K562 (cell line): ENCODE results near the gene PAFAH2. TPM values are rescaled to one million over a fixed set of nuclear protein-coding genes. Genes with fewer than 3 reads are reported as not detected.
A peak's percentile ranks its signal among the peaks of the same experiment; 100 is the strongest.

Experiments
- BHLHE40 ChIP-seq: IDR thresholded peaks from 2 replicates; pipeline ENCODE4 v1.6.1; 2011; ENCODE audit warnings: low read length, improper control_type of control experiment
- CSDE1 ChIP-seq, 2 experiments: fragments of 450-650 bp; IDR thresholded peaks; 2 replicates each; pipeline ENCODE4 v1.6.1; 2016; ENCODE audit warnings: mild to moderate bottlenecking in 1 of 2
- EHMT2 ChIP-seq: fragments of 450-650 bp; IDR thresholded peaks from 2 replicates; pipeline ENCODE4 v1.6.1; 2018; ENCODE audit warnings: antibody characterized with exemption
- ESRRB ChIP-seq: fragments of 250-450 bp; sonication (Bioruptor Pico); IDR thresholded peaks from 2 replicates; pipeline ENCODE4 v1.5.0; 2020; ENCODE audit warnings: mild to moderate bottlenecking, moderate library complexity, borderline replicate concordance
- KDM1A ChIP-seq, 2 experiments: fragments of 450-650 bp; IDR thresholded peaks; 2 replicates each; pipeline ENCODE4 v1.6.1; 2016; ENCODE audit warnings: mild to moderate bottlenecking in 2 of 2
- NR2C1 ChIP-seq, 2 experiments: fragments of 450-650 bp; IDR thresholded peaks; 2 replicates each; pipeline ENCODE4 v1.6.1; 2017; ENCODE audit warnings: mild to moderate bottlenecking in 2 of 2, antibody characterized with exemption in 1 of 2, inconsistent platforms in 1 of 2, missing compliant biosample characterization in 1 of 2, missing genetic modification characterization in 1 of 2
- RB1 ChIP-seq: fragments of 450-650 bp; IDR thresholded peaks from 2 replicates; pipeline ENCODE4 v1.6.1; 2017; ENCODE audit warnings: low read depth, mild to moderate bottlenecking
- RBM25 ChIP-seq: fragments of 200-400 bp; formaldehyde crosslinking; IDR thresholded peaks from 2 replicates; pipeline ENCODE4 v1.6.1; 2018; ENCODE audit warnings: low read length, low read depth, moderate library complexity; ENCODE audit not compliant: severe bottlenecking
- SMAD4 ChIP-seq: fragments of 250-450 bp; sonication (Bioruptor Pico); conservative IDR thresholded peaks from 2 replicates; pipeline ENCODE4 v1.8.0; 2021; ENCODE audit warnings: inconsistent platforms, mild to moderate bottlenecking, moderate library complexity
- SOX6 ChIP-seq: fragments of 450-650 bp; IDR thresholded peaks from 2 replicates; pipeline ENCODE4 v1.6.1; 2014; ENCODE audit warnings: mild to moderate bottlenecking
- TBL1XR1 ChIP-seq, 2 experiments: IDR thresholded peaks; 2 replicates each; pipeline ENCODE4 v1.6.1; 2012; ENCODE audit warnings: improper control_type of control experiment in 2 of 2, low read length in 2 of 2, mild to moderate bottlenecking in 1 of 2
- ZEB2 ChIP-seq: fragments of 450-650 bp; IDR thresholded peaks from 2 replicates; pipeline ENCODE4 v1.6.1; 2016
- ZNF79 ChIP-seq: fragments of 250-450 bp; sonication (Bioruptor Pico); IDR thresholded peaks from 2 replicates; pipeline ENCODE4 v1.4.0; 2020; ENCODE audit warnings: low read depth, mild to moderate bottlenecking, moderate library complexity
- polyA plus RNA-seq, 8 experiments: library from polyadenylated mRNA; depleted of rRNA in 4 of 8; stranded (reverse) in 5 of 8; unstranded in 3 of 8; fragments of >200 nt; fragmentation: Nextera tagmentation in 2 of 8; fragmentation: Illumina TruSeq in 1 of 8; extraction: Ambion mirVana in 2 of 8; extraction: Trizol in 1 of 8; gene quantifications; 2 replicates each; pipeline versions ENCODE4 v1.2.1 to v1.2.3, GENCODE V29; 2011 to 2014; ENCODE audit warnings: inconsistent platforms in 1 of 8, missing spikeins in 1 of 8
- total RNA-seq, 7 experiments: library from RNA; depleted of rRNA in 6 of 7; stranded (reverse); fragments of >200 nt in 6 of 7; fragmentation: Illumina TruSeq in 2 of 7; extraction: Trizol in 2 of 7; gene quantifications; 2 replicates each; pipeline versions ENCODE4 v1.2.1 to v1.2.3, GENCODE V29; 2011 to 2021; ENCODE audit warnings: low replicate concordance in 1 of 7
- TF ChIP-seq, protein P1 (sequence below): fragments of 250-450 bp; sonication (Bioruptor Pico); IDR thresholded peaks from 2 replicates; pipeline ENCODE4 v1.8.0; 2021; ENCODE audit warnings: mild to moderate bottlenecking, moderate library complexity
- TF ChIP-seq, protein P2 (sequence below): fragments of 450-650 bp; formaldehyde crosslinking; IDR thresholded peaks from 2 replicates; pipeline ENCODE4 v1.4.0; 2020; ENCODE audit warnings: mild to moderate bottlenecking, moderate library complexity
- TF ChIP-seq, protein P3 (sequence below): fragments of 450-650 bp; IDR thresholded peaks from 2 replicates; pipeline ENCODE4 v1.6.1; 2016; ENCODE audit warnings: low read depth, mild to moderate bottlenecking, moderate library complexity
- TF ChIP-seq, protein P4 (sequence below): sonication (generic); formaldehyde crosslinking; IDR thresholded peaks from 2 replicates; pipeline ENCODE4 v1.9.0; 2022; ENCODE audit warnings: mild to moderate bottlenecking, missing genetic modification reagents
- TF ChIP-seq, protein P5 (sequence below): fragments of 250-450 bp; sonication (Bioruptor Pico); IDR thresholded peaks from 2 replicates; pipeline ENCODE4 v1.8.0; 2021; ENCODE audit warnings: borderline replicate concordance, mild to moderate bottlenecking, moderate library complexity; ENCODE audit not compliant: poor library complexity, severe bottlenecking
- TF ChIP-seq, protein P6 (sequence below): IDR thresholded peaks from 2 replicates; pipeline ENCODE4 v1.6.1; 2012; ENCODE audit warnings: low read depth, low read length, improper control_type of control experiment, borderline replicate concordance
- TF ChIP-seq, protein P7 (sequence below): sonication (generic); formaldehyde crosslinking; IDR thresholded peaks from 2 replicates; pipeline ENCODE4 v1.8.0; 2022; ENCODE audit warnings: missing genetic modification reagents, mild to moderate bottlenecking, moderate library complexity, borderline replicate concordance

Gene PAFAH2
- total and polyA plus RNA-seq, 9 of the 15 experiments (the other 6 are each of a cell fraction or from before 2014, with no cell fraction given): 4.2 to 10.9 (median 6.8) TPM

DNA sequence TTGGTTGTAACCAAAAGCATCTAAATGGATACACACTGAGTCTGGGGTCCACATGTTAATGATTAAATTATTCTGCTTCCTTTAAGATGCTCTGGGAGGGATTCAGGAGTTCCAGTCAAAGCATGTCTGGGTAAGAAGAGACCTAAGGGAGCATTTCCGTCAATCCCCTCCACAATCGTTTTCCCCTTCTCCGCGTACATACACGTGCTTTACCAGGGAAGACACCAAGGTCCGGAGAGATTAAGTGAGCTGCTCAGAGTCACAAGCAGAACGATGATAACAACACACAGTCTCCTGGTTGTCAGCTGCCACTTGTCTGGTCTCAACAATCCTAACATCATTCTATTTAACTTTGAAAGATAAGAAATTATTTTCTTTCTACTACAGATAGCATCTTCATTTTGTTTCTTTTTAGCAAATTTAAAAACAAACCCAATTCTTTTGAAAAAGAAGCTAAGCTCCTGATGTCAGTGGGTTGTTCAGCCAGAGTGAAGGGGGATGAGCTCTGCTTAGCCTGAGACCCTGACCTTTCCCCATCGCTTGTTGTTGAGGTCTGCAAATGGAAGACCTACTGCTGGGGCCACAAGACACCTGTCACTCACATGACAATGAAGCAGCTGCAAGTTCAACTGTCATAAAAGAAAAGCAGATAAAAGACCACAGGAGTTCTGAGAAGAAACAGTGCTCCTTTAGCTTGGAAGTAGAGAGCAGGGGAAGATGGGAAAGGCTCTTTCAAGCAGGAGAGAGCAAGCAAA lies 4.5 kb downstream of the PAFAH2 start (continued):
- TF ChIP-seq RBM25: peak; percentile 4
- peak; percentile 72 for TF ChIP-seq BHLHE40
- TF ChIP-seq, protein P1, sequence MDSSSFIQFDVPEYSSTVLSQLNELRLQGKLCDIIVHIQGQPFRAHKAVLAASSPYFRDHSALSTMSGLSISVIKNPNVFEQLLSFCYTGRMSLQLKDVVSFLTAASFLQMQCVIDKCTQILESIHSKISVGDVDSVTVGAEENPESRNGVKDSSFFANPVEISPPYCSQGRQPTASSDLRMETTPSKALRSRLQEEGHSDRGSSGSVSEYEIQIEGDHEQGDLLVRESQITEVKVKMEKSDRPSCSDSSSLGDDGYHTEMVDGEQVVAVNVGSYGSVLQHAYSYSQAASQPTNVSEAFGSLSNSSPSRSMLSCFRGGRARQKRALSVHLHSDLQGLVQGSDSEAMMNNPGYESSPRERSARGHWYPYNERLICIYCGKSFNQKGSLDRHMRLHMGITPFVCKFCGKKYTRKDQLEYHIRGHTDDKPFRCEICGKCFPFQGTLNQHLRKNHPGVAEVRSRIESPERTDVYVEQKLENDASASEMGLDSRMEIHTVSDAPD (CRISPR knock-in tag): no peak
- 0 out of 4 replicates have a peak, but pooled peaks of 1 of the 2 experiments have one; percentile 48 for TF ChIP-seq CSDE1 (IDR thresholded peaks at IDR 0.05)
- TF ChIP-seq, protein P2, sequence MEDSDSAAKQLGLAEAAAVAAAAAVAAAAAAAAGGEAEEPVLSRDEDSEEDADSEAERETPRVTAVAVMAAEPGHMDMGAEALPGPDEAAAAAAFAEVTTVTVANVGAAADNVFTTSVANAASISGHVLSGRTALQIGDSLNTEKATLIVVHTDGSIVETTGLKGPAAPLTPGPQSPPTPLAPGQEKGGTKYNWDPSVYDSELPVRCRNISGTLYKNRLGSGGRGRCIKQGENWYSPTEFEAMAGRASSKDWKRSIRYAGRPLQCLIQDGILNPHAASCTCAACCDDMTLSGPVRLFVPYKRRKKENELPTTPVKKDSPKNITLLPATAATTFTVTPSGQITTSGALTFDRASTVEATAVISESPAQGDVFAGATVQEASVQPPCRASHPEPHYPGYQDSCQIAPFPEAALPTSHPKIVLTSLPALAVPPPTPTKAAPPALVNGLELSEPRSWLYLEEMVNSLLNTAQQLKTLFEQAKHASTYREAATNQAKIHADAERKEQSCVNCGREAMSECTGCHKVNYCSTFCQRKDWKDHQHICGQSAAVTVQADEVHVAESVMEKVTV: no peak
- TF ChIP-seq KDM1A (IDR thresholded peaks at IDR 0.05): peak in 1 of 2 experiments; percentile 63; a peak in 3 of 4 replicates
- TF ChIP-seq SOX6: peak; percentile 73; the same call in 1 of the 2 replicates
- TF ChIP-seq ZNF79 (CRISPR knock-in tag): no peak
- TF ChIP-seq, protein P3, sequence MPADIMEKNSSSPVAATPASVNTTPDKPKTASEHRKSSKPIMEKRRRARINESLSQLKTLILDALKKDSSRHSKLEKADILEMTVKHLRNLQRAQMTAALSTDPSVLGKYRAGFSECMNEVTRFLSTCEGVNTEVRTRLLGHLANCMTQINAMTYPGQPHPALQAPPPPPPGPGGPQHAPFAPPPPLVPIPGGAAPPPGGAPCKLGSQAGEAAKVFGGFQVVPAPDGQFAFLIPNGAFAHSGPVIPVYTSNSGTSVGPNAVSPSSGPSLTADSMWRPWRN: peak; percentile 42; the same call in 1 of the 2 replicates
- TF ChIP-seq, protein P4, sequence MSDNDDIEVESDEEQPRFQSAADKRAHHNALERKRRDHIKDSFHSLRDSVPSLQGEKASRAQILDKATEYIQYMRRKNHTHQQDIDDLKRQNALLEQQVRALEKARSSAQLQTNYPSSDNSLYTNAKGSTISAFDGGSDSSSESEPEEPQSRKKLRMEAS (CRISPR knock-in tag): peak; percentile 35; the same call in 1 of the 2 replicates
- no peak for TF ChIP-seq EHMT2
- peak; percentile 29; the same call in 1 of the 2 replicates for TF ChIP-seq ZEB2
- TF ChIP-seq, protein P5, sequence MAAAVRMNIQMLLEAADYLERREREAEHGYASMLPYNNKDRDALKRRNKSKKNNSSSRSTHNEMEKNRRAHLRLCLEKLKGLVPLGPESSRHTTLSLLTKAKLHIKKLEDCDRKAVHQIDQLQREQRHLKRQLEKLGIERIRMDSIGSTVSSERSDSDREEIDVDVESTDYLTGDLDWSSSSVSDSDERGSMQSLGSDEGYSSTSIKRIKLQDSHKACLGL: peak; percentile 34
- TF ChIP-seq, protein P6, sequence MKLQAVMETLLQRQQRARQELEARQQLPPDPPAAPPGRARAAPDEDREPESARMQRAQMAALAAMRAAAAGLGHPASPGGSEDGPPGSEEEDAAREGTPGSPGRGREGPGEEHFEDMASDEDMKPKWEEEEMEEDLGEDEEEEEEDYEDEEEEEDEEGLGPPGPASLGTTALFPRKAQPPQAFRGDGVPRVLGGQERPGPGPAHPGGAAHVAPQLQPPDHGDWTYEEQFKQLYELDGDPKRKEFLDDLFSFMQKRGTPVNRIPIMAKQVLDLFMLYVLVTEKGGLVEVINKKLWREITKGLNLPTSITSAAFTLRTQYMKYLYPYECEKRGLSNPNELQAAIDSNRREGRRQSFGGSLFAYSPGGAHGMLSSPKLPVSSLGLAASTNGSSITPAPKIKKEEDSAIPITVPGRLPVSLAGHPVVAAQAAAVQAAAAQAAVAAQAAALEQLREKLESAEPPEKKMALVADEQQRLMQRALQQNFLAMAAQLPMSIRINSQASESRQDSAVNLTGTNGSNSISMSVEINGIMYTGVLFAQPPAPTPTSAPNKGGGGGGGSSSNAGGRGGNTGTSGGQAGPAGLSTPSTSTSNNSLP: no peak
- TF ChIP-seq SMAD4 (CRISPR knock-in tag): peak; percentile 55; the same call in 1 of the 2 replicates
- 0 out of 4 replicates have a peak, but pooled peaks of 1 of the 2 experiments have one; percentile 6 for TF ChIP-seq TBL1XR1 (IDR thresholded peaks at IDR 0.05; ENCODE audit: low read length in 2 of 2)
- TF ChIP-seq, protein P7, sequence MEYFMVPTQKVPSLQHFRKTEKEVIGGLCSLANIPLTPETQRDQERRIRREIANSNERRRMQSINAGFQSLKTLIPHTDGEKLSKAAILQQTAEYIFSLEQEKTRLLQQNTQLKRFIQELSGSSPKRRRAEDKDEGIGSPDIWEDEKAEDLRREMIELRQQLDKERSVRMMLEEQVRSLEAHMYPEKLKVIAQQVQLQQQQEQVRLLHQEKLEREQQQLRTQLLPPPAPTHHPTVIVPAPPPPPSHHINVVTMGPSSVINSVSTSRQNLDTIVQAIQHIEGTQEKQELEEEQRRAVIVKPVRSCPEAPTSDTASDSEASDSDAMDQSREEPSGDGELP: peak; percentile 66
- TF ChIP-seq NR2C1 (IDR thresholded peaks at IDR 0.05): no peak; the same call in 1 of the 2 replicates
- peak; percentile 48; the same call in 1 of the 2 replicates for TF ChIP-seq NR2C1 (tag; IDR thresholded peaks at IDR 0.05)
- no peak for TF ChIP-seq ESRRB (CRISPR knock-in tag)
- no peak for TF ChIP-seq RB1
